Stomach (tissue), 9 donors: ENCODE data around the gene RUNX1. TPM values are rescaled to one million over a fixed set of nuclear protein-coding genes. Genes with fewer than 3 reads are reported as not detected.

Source experiments
- DNase-seq, 2 donors: peaks; one replicate each; pipeline versions ENCODE4 v3.0.0 to v3.0.0-alpha.2; 2013 to 2019
- H3K27ac ChIP-seq, 5 donors: fragments of 200-600 bp in 4 of 5; sonication (generic) in 4 of 5; one replicate each; pipeline ENCODE4 v1.5.1; 2013 to 2019; ENCODE audit warnings: mild to moderate bottlenecking in 1 of 5, moderate library complexity in 1 of 5
- H3K27me3 ChIP-seq, 3 donors: fragments of 200-600 bp; sonication (generic); one replicate each; pipeline ENCODE4 v1.5.1; 2017 to 2019; ENCODE audit warnings: mixed run types in 1 of 3
- H3K36me3 ChIP-seq, 4 donors: fragments of 200-600 bp; sonication (generic); 1 replicate in 3 of 4; 2 replicates in 1 of 4; pipeline ENCODE4 v1.5.1; 2016 to 2019
- H3K4me1 ChIP-seq, 4 donors: fragments of 200-600 bp; sonication (generic); one replicate each; pipeline ENCODE4 v1.5.1; 2016 to 2019
- H3K4me3 ChIP-seq, 4 donors: fragments of 200-600 bp; sonication (generic) in 3 of 4; one replicate each; pipeline ENCODE4 v1.5.1; 2016 to 2019; ENCODE audit warnings: mild to moderate bottlenecking in 1 of 4
- H3K9me3 ChIP-seq, 4 donors: fragments of 200-600 bp; sonication (generic); one replicate each; pipeline ENCODE4 v1.5.1; 2016 to 2019
- CTCF ChIP-seq, 7 experiments: fragments of 450-650 bp in 4 of 7; fragments of 200-600 bp in 3 of 7; sonication (generic) in 3 of 7; IDR thresholded peaks; one replicate each; pipeline ENCODE4 v1.5.1; 2016 to 2019; ENCODE audit warnings: antibody characterized with exemption in 7 of 7, control low read depth in 2 of 7, mild to moderate bottlenecking in 1 of 7
- EP300 ChIP-seq: sonication (generic); formaldehyde crosslinking; IDR thresholded peaks from one replicate; pipeline ENCODE4 v1.6.1; 2017; ENCODE audit warnings: antibody characterized with exemption
- POLR2A ChIP-seq, 4 donors: fragments of 450-650 bp; IDR thresholded peaks; one replicate each; pipeline ENCODE4 v1.6.1; 2016; ENCODE audit warnings: antibody characterized with exemption in 4 of 4, control low read depth in 2 of 4, mild to moderate bottlenecking in 1 of 4, moderate library complexity in 1 of 4
- POLR2AphosphoS5 ChIP-seq, 3 donors: sonication (generic); formaldehyde crosslinking; IDR thresholded peaks; one replicate each; pipeline ENCODE4 v1.6.1; 2016; ENCODE audit warnings: antibody characterized with exemption in 3 of 3
- WGBS, 5 donors: extraction: QIAGEN DNeasy Blood & Tissue Kit in 3 of 5; methylation state at CpG; one replicate each; pipeline versions ENCODE4 v1.1.5 to v1.1.7; 2013 to 2018; 5-methylcytosine and 5-hydroxymethylcytosine counted together
- intact Hi-C: fragments of 100-400 bp; cut with DNase I; formaldehyde crosslinking; loops from one replicate; pipeline ENCODE4 v1.15.1; 2023; ENCODE audit warnings: low total_unique reads
- polyA plus RNA-seq, 3 donors: library from polyadenylated mRNA; stranded (reverse); fragments of 200-250 nt; gene quantifications; one replicate each; pipeline ENCODE4 v1.2.3, GENCODE V29; 2013
- total RNA-seq, 5 donors: library from RNA; depleted of rRNA; stranded (reverse); fragments of >200 nt; gene quantifications; one replicate each; pipeline versions ENCODE4 v1.1.0 to v1.2.3, GENCODE V29; 2014 to 2016
- donor health status: healthy with polysubstance abuse.
- donor health status: Bipolar disorder and iron deficiency.
- donor health status: healthy.

The RUNX1 gene
- total and polyA plus RNA-seq, 8 donors, result 8.0 to 213 (median 40.0) TPM

GRCh38 chr21:34808569-34809204, 240.4 kb downstream of the RUNX1 start:
- no peak for DNase-seq
- H3K27ac ChIP-seq, result peak overlapping the region in 4 of 5 donors; percentile 32 to 77 (median 70)
- H3K4me1 ChIP-seq, result peaks cover 0 to 66% (median 26%) of the 10 kb centered on the region in 4 donors
- H3K4me3 ChIP-seq, result no peak overlapping the region
- intact Hi-C loops, result no loop called here
- H3K27me3 ChIP-seq, result no peaks in the 10 kb centered on the region
- 58 to 73% (median 69%) methylated on average over 7 of the region's 7 CpGs for WGBS, 5 donors
- TF ChIP-seq EP300 (no peak), CTCF (IDR thresholded peaks at IDR 0.05) (no peak), POLR2A (IDR thresholded peaks at IDR 0.05) (no peak), POLR2AphosphoS5 (IDR thresholded peaks at IDR 0.05) (no peak)
- H3K9me3 ChIP-seq, result peaks cover 0 to 3% (median 0%) of the 10 kb centered on the region in 4 donors
- peaks cover 0 to 45% (median 30%) of the 10 kb centered on the region in 4 donors for H3K36me3 ChIP-seq

- H3K27ac ChIP-seq, result peak overlapping the region in 4 of 5 donors; percentile 32 to 77 (median 70)
- peak in 1 of 2 donors; percentile 41 for DNase-seq
- intact Hi-C loops, result no loop called here
- peaks cover 0 to 64% (median 21%) of the 10 kb centered on the region in 4 donors for H3K4me1 ChIP-seq
- TF ChIP-seq POLR2A (IDR thresholded peaks at IDR 0.05) (no peak), POLR2AphosphoS5 (IDR thresholded peaks at IDR 0.05) (no peak), EP300 (no peak), CTCF (IDR thresholded peaks at IDR 0.05) (no peak)
- no peak overlapping the region for H3K4me3 ChIP-seq
- peaks cover 0 to 39% (median 30%) of the 10 kb centered on the region in 4 donors for H3K36me3 ChIP-seq
- H3K27me3 ChIP-seq, result no peaks in the 10 kb centered on the region
- H3K9me3 ChIP-seq, result peaks cover 0 to 3% (median 0%) of the 10 kb centered on the region in 4 donors
- WGBS, 5 donors, result 59 to 92% (median 80%) methylated on average over 14 to 15 of the region's 15 CpGs
Measured at GRCh38 chr21:34807881-34808568, 241.1 kb downstream of the RUNX1 start.

- H3K27ac ChIP-seq, result peak overlapping the region in 3 of 5 donors; percentile 67 to 77 (median 74)
- WGBS, 5 donors, result 87 to 94% (median 88%) methylated on average over 7 of the region's 7 CpGs
- peaks cover 0 to 61% (median 21%) of the 10 kb centered on the region in 4 donors for H3K4me1 ChIP-seq
- no peak overlapping the region for H3K4me3 ChIP-seq
- intact Hi-C loops, result no loop called here
- H3K36me3 ChIP-seq, result peaks cover 0 to 39% (median 30%) of the 10 kb centered on the region in 4 donors
- TF ChIP-seq CTCF (IDR thresholded peaks at IDR 0.05) (no peak), EP300 (no peak)
- no peaks in the 10 kb centered on the region for H3K27me3 ChIP-seq
- peaks cover 0 to 3% (median 0%) of the 10 kb centered on the region in 4 donors for H3K9me3 ChIP-seq
- no peak for DNase-seq
Measured at GRCh38 chr21:34807146-34807880, 241.8 kb downstream of the RUNX1 start.

GRCh38 chr21:34806423-34806822, 242.7 kb downstream of the RUNX1 start:
- 95 to 98% (median 97%) methylated on average over 3 of the region's 3 CpGs for WGBS, 5 donors
- Histone ChIP-seq H3K4me1 (peaks cover 0 to 61% (median 22%) of the 10 kb centered on the region in 4 donors), H3K4me3 (no peak overlapping the region), H3K36me3 (peaks cover 0 to 44% (median 30%) of the 10 kb centered on the region in 4 donors), H3K9me3 (peaks cover 0 to 3% (median 0%) of the 10 kb centered on the region in 4 donors), H3K27me3 (no peaks in the 10 kb centered on the region), H3K27ac (no peak overlapping the region)
- no peak for TF ChIP-seq CTCF (IDR thresholded peaks at IDR 0.05)
- no peak for TF ChIP-seq POLR2AphosphoS5 (IDR thresholded peaks at IDR 0.05)
- TF ChIP-seq EP300, result no peak
- no peak for TF ChIP-seq POLR2A (IDR thresholded peaks at IDR 0.05)
- intact Hi-C loops, result no loop called here
- DNase-seq, result no peak
